Stomach (tissue), 4 donors: ENCODE results near the gene PFDN4.

Experiments
- EP300 ChIP-seq: sonication (generic); formaldehyde crosslinking; IDR thresholded peaks from one replicate; pipeline ENCODE4 v1.6.1; 2017; ENCODE audit warnings: antibody characterized with exemption
- POLR2A ChIP-seq, 4 donors: fragments of 450-650 bp; IDR thresholded peaks; one replicate each; pipeline ENCODE4 v1.6.1; 2016; ENCODE audit warnings: antibody characterized with exemption in 4 of 4, control low read depth in 2 of 4, mild to moderate bottlenecking in 1 of 4, moderate library complexity in 1 of 4
- POLR2AphosphoS5 ChIP-seq, 3 donors: sonication (generic); formaldehyde crosslinking; IDR thresholded peaks; one replicate each; pipeline ENCODE4 v1.6.1; 2016; ENCODE audit warnings: antibody characterized with exemption in 3 of 3
- TF ChIP-seq, protein P1 (sequence below), 7 experiments: fragments of 450-650 bp in 4 of 7; fragments of 200-600 bp in 3 of 7; sonication (generic) in 3 of 7; IDR thresholded peaks; one replicate each; pipeline ENCODE4 v1.5.1; 2016 to 2019; ENCODE audit warnings: antibody characterized with exemption in 7 of 7, control low read depth in 2 of 7, mild to moderate bottlenecking in 1 of 7

- TF ChIP-seq POLR2A (IDR thresholded peaks at IDR 0.05) = no peak
- TF ChIP-seq, protein P1, sequence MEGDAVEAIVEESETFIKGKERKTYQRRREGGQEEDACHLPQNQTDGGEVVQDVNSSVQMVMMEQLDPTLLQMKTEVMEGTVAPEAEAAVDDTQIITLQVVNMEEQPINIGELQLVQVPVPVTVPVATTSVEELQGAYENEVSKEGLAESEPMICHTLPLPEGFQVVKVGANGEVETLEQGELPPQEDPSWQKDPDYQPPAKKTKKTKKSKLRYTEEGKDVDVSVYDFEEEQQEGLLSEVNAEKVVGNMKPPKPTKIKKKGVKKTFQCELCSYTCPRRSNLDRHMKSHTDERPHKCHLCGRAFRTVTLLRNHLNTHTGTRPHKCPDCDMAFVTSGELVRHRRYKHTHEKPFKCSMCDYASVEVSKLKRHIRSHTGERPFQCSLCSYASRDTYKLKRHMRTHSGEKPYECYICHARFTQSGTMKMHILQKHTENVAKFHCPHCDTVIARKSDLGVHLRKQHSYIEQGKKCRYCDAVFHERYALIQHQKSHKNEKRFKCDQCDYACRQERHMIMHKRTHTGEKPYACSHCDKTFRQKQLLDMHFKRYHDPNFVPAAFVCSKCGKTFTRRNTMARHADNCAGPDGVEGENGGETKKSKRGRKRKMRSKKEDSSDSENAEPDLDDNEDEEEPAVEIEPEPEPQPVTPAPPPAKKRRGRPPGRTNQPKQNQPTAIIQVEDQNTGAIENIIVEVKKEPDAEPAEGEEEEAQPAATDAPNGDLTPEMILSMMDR (IDR thresholded peaks at IDR 0.05) = no peak
- no peak for TF ChIP-seq POLR2AphosphoS5 (IDR thresholded peaks at IDR 0.05)
- no peak for TF ChIP-seq EP300
Observed at GRCh38 chr20:54221996-54222890, 14.4 kb downstream of the PFDN4 start.
